ENCODE measurements around the gene ZNF507.

Gene ZNF507

GRCh38 chr19:32345261-32346207 lies at the start of gene ZNF507:
ZNF507 (plus strand) TSS chr19:32345610; CDS start chr19:32352831, 7,221 bp downstream.
- DNase-seq (ENCODE audit: low read depth): peak; percentile 68

GRCh38 chr19:32296694-32297093 lies 48.7 kb upstream of the ZNF507 start:
- DNase-seq (ENCODE audit: low read depth): no peak

GRCh38 chr19:32302778-32303177 lies 42.6 kb upstream of the ZNF507 start:
- no peak for DNase-seq (ENCODE audit: low read depth)

- DNase-seq (ENCODE audit: low read depth): no peak
These were observed 42.2 kb upstream of the ZNF507 start for GRCh38 chr19:32303193-32303592.

- no peak for DNase-seq (ENCODE audit: low read depth)
These were observed 37.8 kb upstream of the ZNF507 start for GRCh38 chr19:32307591-32307990.

- no peak for DNase-seq (ENCODE audit: low read depth)
These were observed 36.9 kb upstream of the ZNF507 start for GRCh38 chr19:32308431-32309077.

GRCh38 chr19:32309711-32310390 lies 35.6 kb upstream of the ZNF507 start:
- DNase-seq (ENCODE audit: low read depth): no peak

- no peak for DNase-seq (ENCODE audit: low read depth)
These were observed 34.0 kb upstream of the ZNF507 start for GRCh38 chr19:32311371-32311770.

- DNase-seq (ENCODE audit: low read depth): no peak
These were observed 31.7 kb upstream of the ZNF507 start for GRCh38 chr19:32313569-32314265.

GRCh38 chr19:32316034-32316433 lies 29.4 kb upstream of the ZNF507 start:
- no peak for DNase-seq (ENCODE audit: low read depth)

- DNase-seq (ENCODE audit: low read depth): no peak
These were observed 28.3 kb upstream of the ZNF507 start for GRCh38 chr19:32317086-32317485.

- no peak for DNase-seq (ENCODE audit: low read depth)
These were observed 26.4 kb upstream of the ZNF507 start for GRCh38 chr19:32318884-32319520.

- DNase-seq (ENCODE audit: low read depth): no peak
These were observed 22.9 kb upstream of the ZNF507 start for GRCh38 chr19:32322541-32322940.

- DNase-seq (ENCODE audit: low read depth): no peak
These were observed 20.7 kb upstream of the ZNF507 start for GRCh38 chr19:32324631-32325285.

- no peak for DNase-seq (ENCODE audit: low read depth)
These were observed 15.1 kb upstream of the ZNF507 start for GRCh38 chr19:32330213-32330857.

GRCh38 chr19:32333227-32333626 lies 12.2 kb upstream of the ZNF507 start:
- no peak for DNase-seq (ENCODE audit: low read depth)

GRCh38 chr19:32336259-32337083 lies 8.9 kb upstream of the ZNF507 start:
- DNase-seq (ENCODE audit: low read depth): no peak

- DNase-seq (ENCODE audit: low read depth): no peak
These were observed 8.2 kb upstream of the ZNF507 start for GRCh38 chr19:32337084-32337808.

- DNase-seq (ENCODE audit: low read depth): no peak
These were observed 6.0 kb upstream of the ZNF507 start for GRCh38 chr19:32339423-32339822.

All from activated T-helper 1 cell treated with Interleukin-2 at 50 U/mL for 16 hours (primary cell).